GM12878 (cell line): ENCODE results near the gene IL32.

Experiments used
- CBX5 ChIP-seq: sonication (generic); IDR thresholded peaks from 2 replicates; pipeline ENCODE4 v1.6.1; 2016; ENCODE audit warnings: low read depth, moderate library complexity, mild to moderate bottlenecking, inconsistent platforms
- CREB1 ChIP-seq: IDR thresholded peaks from 2 replicates; pipeline ENCODE4 v1.6.1; 2012; ENCODE audit warnings: low read depth, mild to moderate bottlenecking, inconsistent platforms
- EGR1 ChIP-seq, 2 experiments: IDR thresholded peaks; 1 replicate in 1 of 2; 2 replicates in 1 of 2; pipeline ENCODE4 v1.6.1; 2011 to 2012; ENCODE audit warnings: low read depth in 2 of 2, low read length in 2 of 2, borderline replicate concordance in 1 of 2, mild to moderate bottlenecking in 1 of 2, moderate library complexity in 1 of 2
- KDM1A ChIP-seq: fragments of 200-600 bp; sonication (generic); IDR thresholded peaks from 2 replicates; pipeline ENCODE4 v1.6.1; 2016; ENCODE audit warnings: borderline replicate concordance
- MAX ChIP-seq: IDR thresholded peaks from 2 replicates; pipeline ENCODE4 v1.6.1; 2012; ENCODE audit warnings: low read depth, low read length, improper control_type of control experiment
- NR2C2 ChIP-seq: IDR thresholded peaks from 2 replicates; pipeline ENCODE4 v1.6.1; 2011; ENCODE audit warnings: borderline replicate concordance, low read depth; ENCODE audit not compliant: control insufficient read depth, insufficient read length
- POLR2AphosphoS5 ChIP-seq: IDR thresholded peaks from 2 replicates; pipeline ENCODE4 v1.6.1; 2011; ENCODE audit warnings: mild to moderate bottlenecking, low read length, inconsistent platforms
- REST ChIP-seq: IDR thresholded peaks from 2 replicates; pipeline ENCODE4 v1.6.1; 2012; ENCODE audit warnings: mild to moderate bottlenecking, low read depth, low read length
- SIN3A ChIP-seq: IDR thresholded peaks from 2 replicates; pipeline ENCODE4 v1.6.1; 2012; ENCODE audit warnings: low read depth, low read length, improper control_type of control experiment
- TF ChIP-seq, protein P1 (sequence below): IDR thresholded peaks from 2 replicates; pipeline ENCODE4 v1.6.1; 2012; ENCODE audit warnings: low read depth, low read length, improper control_type of control experiment
- TF ChIP-seq, protein P2 (sequence below), 3 experiments: IDR thresholded peaks in 2 of 3; conservative IDR thresholded peaks in 1 of 3; 2 replicates each; pipeline ENCODE4 v1.5.1; 2011; ENCODE audit warnings: low read depth in 3 of 3, low read length in 3 of 3, mild to moderate bottlenecking in 3 of 3, control low read depth in 2 of 3, moderate library complexity in 2 of 3, inconsistent platforms in 1 of 3, mixed read lengths in 1 of 3; ENCODE audit not compliant: control insufficient read depth in 2 of 3, insufficient read depth in 1 of 3; ENCODE audit errors: extremely low read depth in 1 of 3
- TF ChIP-seq, protein P3 (sequence below): IDR thresholded peaks from 2 replicates; pipeline ENCODE4 v1.6.1; 2012; ENCODE audit warnings: low read depth, low read length, improper control_type of control experiment
- TF ChIP-seq, protein P4 (sequence below): IDR thresholded peaks from 2 replicates; pipeline ENCODE4 v1.6.1; 2011; ENCODE audit warnings: mild to moderate bottlenecking, low read depth, low read length, moderate library complexity; ENCODE audit not compliant: insufficient replicate concordance

DNA sequence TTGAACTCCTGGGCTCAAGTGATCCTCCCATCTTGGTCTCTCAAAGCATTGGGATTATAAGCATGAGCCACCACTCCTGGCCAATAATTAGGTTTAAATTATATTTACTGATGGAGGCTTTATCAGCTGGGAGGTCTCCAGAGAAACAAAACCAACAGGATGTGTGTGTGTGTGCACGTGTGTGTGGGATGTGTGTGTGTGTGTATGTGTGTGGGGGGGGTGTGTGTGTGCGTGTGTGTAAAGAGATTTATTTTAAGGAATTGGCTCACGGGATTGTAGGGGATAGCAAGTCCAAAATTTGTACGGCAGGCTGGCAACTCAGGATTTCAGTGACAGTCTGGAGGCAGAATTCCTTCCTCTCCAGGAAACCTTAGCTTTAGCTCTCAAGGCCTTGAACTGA is 14.4 kb upstream of the IL32 start:
- no peak for TF ChIP-seq SIN3A
- TF ChIP-seq, protein P1, sequence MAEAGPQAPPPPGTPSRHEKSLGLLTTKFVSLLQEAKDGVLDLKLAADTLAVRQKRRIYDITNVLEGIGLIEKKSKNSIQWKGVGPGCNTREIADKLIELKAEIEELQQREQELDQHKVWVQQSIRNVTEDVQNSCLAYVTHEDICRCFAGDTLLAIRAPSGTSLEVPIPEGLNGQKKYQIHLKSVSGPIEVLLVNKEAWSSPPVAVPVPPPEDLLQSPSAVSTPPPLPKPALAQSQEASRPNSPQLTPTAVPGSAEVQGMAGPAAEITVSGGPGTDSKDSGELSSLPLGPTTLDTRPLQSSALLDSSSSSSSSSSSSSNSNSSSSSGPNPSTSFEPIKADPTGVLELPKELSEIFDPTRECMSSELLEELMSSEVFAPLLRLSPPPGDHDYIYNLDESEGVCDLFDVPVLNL = no peak
- TF ChIP-seq, protein P2, sequence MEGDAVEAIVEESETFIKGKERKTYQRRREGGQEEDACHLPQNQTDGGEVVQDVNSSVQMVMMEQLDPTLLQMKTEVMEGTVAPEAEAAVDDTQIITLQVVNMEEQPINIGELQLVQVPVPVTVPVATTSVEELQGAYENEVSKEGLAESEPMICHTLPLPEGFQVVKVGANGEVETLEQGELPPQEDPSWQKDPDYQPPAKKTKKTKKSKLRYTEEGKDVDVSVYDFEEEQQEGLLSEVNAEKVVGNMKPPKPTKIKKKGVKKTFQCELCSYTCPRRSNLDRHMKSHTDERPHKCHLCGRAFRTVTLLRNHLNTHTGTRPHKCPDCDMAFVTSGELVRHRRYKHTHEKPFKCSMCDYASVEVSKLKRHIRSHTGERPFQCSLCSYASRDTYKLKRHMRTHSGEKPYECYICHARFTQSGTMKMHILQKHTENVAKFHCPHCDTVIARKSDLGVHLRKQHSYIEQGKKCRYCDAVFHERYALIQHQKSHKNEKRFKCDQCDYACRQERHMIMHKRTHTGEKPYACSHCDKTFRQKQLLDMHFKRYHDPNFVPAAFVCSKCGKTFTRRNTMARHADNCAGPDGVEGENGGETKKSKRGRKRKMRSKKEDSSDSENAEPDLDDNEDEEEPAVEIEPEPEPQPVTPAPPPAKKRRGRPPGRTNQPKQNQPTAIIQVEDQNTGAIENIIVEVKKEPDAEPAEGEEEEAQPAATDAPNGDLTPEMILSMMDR (IDR thresholded peaks at IDR 0.05 in 2 of 3, conservative IDR thresholded peaks at IDR 0.05 in 1 of 3; ENCODE audit: control insufficient read depth in 2 of 3, extremely low read depth in 1 of 3, insufficient read depth in 1 of 3, low read depth in 3 of 3, low read length in 3 of 3) = no peak
- no peak for TF ChIP-seq CBX5
- TF ChIP-seq, protein P3, sequence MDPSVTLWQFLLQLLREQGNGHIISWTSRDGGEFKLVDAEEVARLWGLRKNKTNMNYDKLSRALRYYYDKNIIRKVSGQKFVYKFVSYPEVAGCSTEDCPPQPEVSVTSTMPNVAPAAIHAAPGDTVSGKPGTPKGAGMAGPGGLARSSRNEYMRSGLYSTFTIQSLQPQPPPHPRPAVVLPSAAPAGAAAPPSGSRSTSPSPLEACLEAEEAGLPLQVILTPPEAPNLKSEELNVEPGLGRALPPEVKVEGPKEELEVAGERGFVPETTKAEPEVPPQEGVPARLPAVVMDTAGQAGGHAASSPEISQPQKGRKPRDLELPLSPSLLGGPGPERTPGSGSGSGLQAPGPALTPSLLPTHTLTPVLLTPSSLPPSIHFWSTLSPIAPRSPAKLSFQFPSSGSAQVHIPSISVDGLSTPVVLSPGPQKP = no peak
- TF ChIP-seq POLR2AphosphoS5 = no peak
- TF ChIP-seq MAX = no peak
- no peak for TF ChIP-seq EGR1 (IDR thresholded peaks at IDR 0.05; ENCODE audit: borderline replicate concordance in 1 of 2, low read depth in 2 of 2, low read length in 2 of 2)
- TF ChIP-seq CREB1 = no peak
- no peak for TF ChIP-seq NR2C2
- no peak for TF ChIP-seq KDM1A
- TF ChIP-seq REST = no peak
- TF ChIP-seq, protein P4, sequence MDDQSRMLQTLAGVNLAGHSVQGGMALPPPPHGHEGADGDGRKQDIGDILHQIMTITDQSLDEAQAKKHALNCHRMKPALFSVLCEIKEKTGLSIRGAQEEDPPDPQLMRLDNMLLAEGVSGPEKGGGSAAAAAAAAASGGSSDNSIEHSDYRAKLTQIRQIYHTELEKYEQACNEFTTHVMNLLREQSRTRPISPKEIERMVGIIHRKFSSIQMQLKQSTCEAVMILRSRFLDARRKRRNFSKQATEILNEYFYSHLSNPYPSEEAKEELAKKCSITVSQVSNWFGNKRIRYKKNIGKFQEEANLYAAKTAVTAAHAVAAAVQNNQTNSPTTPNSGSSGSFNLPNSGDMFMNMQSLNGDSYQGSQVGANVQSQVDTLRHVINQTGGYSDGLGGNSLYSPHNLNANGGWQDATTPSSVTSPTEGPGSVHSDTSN = no peak
